IPS-18c (cell line): ENCODE data around the gene DGKQ.

Experiments used
- H3K4me3 ChIP-seq: 2 replicates; pipeline ENCODE4 v1.7.0; 2013; ENCODE audit warnings: low read depth, mild to moderate bottlenecking, low read length, moderate library complexity; ENCODE audit not compliant: insufficient read depth
- H3K9me3 ChIP-seq: one replicate; pipeline ENCODE4 v1.6.1; 2013; ENCODE audit warnings: mild to moderate bottlenecking, low read length, moderate library complexity; ENCODE audit not compliant: control insufficient read depth, insufficient read depth

Gene DGKQ

DNA sequence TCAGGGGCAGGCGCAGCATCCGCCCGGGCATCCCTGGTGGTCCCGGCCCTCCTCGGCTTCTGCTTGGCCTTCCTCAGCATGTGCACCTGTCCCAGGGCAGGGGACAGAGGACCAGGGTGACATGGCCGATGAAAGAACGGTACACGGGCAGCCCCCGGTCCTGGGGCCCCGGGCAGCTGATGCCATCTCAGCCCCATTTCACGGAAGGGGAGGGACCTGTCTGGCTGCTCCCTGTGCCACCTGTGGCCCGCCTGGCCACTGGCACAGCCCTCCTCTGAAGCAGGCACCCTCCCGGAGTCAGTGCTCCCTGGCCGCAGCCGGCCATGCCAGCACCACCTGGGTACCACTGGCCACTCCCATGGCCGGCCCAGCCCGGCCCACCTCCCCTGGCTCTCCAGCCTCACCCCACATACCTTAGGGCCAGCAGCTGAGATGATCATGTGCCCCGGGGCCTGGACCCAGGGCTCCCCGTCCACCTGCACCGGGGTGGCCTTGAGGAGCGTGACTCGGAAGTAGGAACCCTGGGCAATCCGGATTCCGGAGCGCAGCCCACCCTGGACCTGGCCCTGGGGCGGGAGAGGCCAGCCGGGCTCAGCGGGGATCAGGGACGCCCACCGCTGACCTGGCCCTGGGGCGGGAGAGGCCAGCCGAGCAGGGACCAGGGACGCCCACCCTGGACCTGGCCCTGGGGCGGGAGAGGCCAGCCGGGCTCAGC, 12.6 kb downstream of the DGKQ start:
- Histone ChIP-seq H3K4me3 (no peak overlapping the region), H3K9me3 (no peaks in the 10 kb centered on the region)

- no peak overlapping the region for H3K4me3 ChIP-seq
- no peaks in the 10 kb centered on the region for H3K9me3 ChIP-seq
These were observed 13.2 kb downstream of the DGKQ start for GRCh38 chr4:960140-960635.

DNA sequence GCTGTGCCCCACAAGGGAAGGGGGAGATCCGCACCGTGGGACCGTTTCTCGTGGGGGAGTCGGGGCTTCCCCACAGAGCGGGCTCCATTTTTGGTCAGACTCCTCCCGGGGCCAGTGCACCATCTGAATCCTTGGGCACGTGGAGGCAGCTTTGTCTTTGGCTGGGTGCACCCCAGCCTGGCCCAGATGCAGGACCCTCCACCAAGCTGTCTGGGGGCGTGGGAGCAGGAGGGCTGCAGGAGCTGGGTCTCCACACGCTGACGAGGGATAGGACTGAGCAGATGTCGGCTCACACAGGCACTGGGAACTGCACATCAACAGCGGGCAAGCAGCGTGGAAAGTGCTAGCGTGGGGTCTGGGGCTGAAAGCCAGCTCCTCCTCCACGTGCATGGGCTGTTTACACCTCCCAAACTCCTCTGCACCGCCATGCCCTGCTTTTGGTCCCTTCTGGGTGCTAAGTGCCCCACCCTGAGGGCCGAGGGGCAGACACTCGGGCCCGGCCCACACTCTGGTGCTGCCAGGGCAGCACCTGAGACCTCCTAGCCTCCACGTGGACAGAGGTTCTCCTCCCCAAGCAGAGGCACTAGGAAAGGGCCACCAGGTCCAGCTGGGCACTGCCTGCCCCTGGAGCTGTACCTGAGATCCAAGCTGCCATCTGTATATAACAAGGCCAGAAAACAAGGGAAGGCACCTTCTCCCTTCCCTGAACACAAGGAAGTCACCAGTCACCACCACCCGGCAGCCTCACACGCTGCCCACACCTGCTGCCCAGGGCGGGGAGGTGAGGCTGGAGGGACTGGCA, 13.8 kb downstream of the DGKQ start:
- Histone ChIP-seq H3K9me3 (no peaks in the 10 kb centered on the region), H3K4me3 (no peak overlapping the region)

DNA sequence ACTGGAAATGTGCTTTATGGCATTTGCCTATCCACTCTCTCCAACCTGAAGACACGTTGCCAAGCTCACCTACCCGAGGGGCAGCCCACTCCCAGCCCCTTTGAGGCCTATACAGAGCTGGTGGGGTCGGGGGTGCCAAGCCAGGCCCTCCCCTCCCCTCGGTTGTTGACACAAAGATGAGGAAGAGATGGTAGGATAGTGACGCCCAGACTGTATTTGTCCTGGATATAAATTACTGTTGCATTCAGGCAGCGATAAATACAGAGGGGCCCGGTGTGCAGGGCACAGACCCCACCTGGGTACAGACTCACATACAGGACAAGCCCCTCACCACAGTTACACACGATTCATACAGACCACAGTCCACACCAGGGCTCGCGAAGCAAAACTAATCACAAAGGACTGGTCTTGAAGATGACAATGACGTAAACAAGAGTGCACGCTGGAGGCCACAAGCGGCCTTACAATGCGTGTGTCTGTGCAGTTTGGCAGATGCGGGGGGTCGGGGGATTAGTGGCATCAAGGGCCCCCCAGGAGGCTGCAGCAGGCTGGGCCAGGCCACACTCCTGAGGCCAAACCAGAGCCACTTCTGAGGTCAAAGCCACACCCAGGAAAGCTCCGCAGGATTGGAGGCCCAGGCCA, 14.6 kb downstream of the DGKQ start:
- no peak overlapping the region for H3K4me3 ChIP-seq

GRCh38 chr4:958314-958665, 15.1 kb downstream of the DGKQ start:
- Histone ChIP-seq H3K4me3 (no peak overlapping the region), H3K9me3 (no peaks in the 10 kb centered on the region)

More for the DNA sequence above, 14.6 kb downstream of the DGKQ start:
- H3K9me3 ChIP-seq, result no peaks in the 10 kb centered on the region

GRCh38 chr4:957581-958313, 15.6 kb downstream of the DGKQ start:
- Histone ChIP-seq H3K4me3 (no peak overlapping the region), H3K9me3 (no peaks in the 10 kb centered on the region)

DNA sequence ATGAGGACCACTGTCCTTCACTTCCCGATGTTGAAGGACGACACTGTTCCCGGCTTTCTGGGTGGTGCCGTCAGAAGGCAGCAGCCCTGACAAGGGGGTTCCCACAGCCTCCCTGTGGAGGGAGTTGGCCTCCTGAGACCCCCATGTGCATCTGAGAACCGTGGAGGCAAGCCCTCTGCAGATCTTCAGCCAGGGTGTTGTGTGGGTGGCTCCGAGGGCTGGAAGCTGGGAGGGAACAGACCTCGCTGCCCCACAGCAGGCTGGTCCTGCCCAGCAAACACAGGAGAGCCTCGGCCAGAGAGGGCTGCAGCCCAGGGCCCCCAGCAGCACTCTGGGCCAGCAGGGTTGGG, 16.2 kb downstream of the DGKQ start:
- Histone ChIP-seq H3K4me3 (no peak overlapping the region), H3K9me3 (no peaks in the 10 kb centered on the region)

- Histone ChIP-seq H3K4me3 (no peak overlapping the region), H3K9me3 (no peaks in the 10 kb centered on the region)
These were observed 16.7 kb downstream of the DGKQ start for GRCh38 chr4:956531-957230.

DNA sequence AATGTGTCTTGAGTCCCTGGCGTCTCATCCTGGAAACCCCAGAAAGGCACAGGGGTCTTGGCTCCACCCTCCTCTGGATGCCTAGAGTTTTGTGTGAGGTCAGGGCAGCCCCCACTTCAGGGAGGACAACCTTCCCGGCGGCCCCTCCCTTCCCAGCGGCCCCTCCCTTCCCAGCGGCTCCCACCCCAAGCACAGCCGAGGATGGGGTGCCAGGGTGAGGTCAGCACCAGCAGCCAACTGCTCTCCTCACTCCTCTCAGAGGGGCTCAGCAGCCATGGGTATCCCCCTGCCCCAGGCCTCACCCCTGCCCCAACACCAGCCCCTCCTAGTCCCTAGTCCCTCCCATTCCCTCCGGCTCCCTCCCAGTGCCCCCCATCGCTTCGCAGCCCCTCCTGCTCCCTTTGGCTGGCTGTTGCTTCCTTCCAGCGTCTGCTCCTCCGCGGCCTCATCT, 17.4 kb downstream of the DGKQ start:
- Histone ChIP-seq H3K9me3 (no peaks in the 10 kb centered on the region), H3K4me3 (no peak overlapping the region)

GRCh38 chr4:955161-955921, 18.0 kb downstream of the DGKQ start:
- Histone ChIP-seq H3K9me3 (no peaks in the 10 kb centered on the region), H3K4me3 (no peak overlapping the region)

GRCh38 chr4:954211-955020, 19.0 kb downstream of the DGKQ start:
- Histone ChIP-seq H3K4me3 (no peak overlapping the region), H3K9me3 (no peaks in the 10 kb centered on the region)

DNA sequence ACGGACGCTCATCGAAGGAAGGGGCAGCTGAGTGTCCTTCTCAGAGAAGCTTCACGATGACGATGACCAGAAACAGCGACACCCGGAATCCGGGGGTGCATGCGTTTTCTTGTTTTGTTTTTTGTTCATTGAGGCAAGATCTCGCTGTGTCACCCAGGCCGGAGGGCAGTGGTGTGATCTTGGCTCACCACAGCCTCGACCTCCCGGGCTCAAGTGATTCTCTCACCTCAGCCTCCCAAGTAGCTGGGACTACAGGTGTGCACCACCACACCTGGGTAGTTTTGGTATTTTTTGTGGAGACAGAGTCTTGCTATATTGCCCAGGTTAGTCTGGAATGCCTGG, 19.8 kb downstream of the DGKQ start:
- H3K4me3 ChIP-seq, result no peak overlapping the region
- H3K9me3 ChIP-seq, result no peaks in the 10 kb centered on the region

DNA sequence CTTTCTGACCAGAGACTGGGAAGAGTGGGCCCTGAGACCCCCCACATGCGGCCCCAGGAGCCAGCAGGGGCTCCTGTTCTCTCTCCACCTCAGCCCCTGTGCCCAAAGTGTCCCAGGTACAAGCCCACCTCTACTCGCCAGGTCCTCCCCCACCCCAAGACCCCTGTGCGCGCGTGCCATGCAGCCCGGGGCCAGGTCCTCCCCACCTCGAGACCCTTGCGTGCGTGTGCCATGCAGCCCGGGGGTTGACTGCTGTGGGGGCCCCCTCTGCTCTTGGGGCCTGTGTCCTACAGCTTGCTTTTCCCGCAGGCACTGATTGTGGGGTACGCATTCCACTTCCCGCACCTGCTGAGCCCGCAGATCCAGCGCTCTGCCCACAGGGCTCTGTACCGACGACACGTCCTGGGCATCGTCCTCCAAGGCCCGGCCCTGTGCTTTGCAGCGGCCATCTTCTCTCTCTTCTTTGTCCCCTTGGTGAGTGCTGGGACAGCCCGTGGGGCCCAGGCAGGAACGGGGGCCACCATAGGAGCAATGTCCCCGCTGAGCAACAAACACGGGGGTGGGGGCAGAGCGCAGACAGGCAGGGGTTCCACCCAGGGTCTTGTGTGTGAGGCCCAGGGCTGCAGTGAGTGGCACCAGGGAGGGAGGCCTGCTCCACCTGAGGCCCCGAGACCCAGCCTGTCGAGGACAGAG, 20.3 kb downstream of the DGKQ start:
- Histone ChIP-seq H3K4me3 (no peak overlapping the region), H3K9me3 (no peaks in the 10 kb centered on the region)

- Histone ChIP-seq H3K9me3 (no peaks in the 10 kb centered on the region), H3K4me3 (no peak overlapping the region)
These were observed 21.5 kb downstream of the DGKQ start for GRCh38 chr4:951594-952468.
